GM21367 (cell line): ENCODE measurements around the gene MMP26.

Experiments
- ATAC-seq: cut with Tn5 transposase; IDR thresholded peaks from one replicate; pipeline ENCODE4 v1.9.1; 2021; ENCODE audit not compliant: unreplicated experiment

Gene MMP26

GRCh38 chr11:4704054-4704789 lies at the start of gene MMP26:
Gene MMP26, plus strand, starts transcription at chr11:4704784.
- ATAC-seq = peak; percentile 33

- ATAC-seq = no peak
Observed at GRCh38 chr11:4658629-4659445, 45.7 kb upstream of the MMP26 start.

- ATAC-seq = no peak
Observed at GRCh38 chr11:4662876-4663275, 41.7 kb upstream of the MMP26 start.

GRCh38 chr11:4664183-4664582 lies 40.4 kb upstream of the MMP26 start:
- no peak for ATAC-seq

- no peak for ATAC-seq
Observed at GRCh38 chr11:4664786-4665185, 39.8 kb upstream of the MMP26 start.

GRCh38 chr11:4665424-4665823 lies 39.2 kb upstream of the MMP26 start:
- no peak for ATAC-seq

- no peak for ATAC-seq
Observed at GRCh38 chr11:4671741-4672140, 32.8 kb upstream of the MMP26 start.

GRCh38 chr11:4672470-4672869 lies 32.1 kb upstream of the MMP26 start:
- no peak for ATAC-seq

- ATAC-seq = no peak
Observed at GRCh38 chr11:4673781-4674180, 30.8 kb upstream of the MMP26 start.

GRCh38 chr11:4677948-4678347 lies 26.6 kb upstream of the MMP26 start:
- ATAC-seq = no peak

- ATAC-seq = no peak
Observed at GRCh38 chr11:4680341-4680740, 24.2 kb upstream of the MMP26 start.

GRCh38 chr11:4682623-4683419 lies 21.8 kb upstream of the MMP26 start:
- no peak for ATAC-seq

- no peak for ATAC-seq
Observed at GRCh38 chr11:4684631-4685285, 19.8 kb upstream of the MMP26 start.

GRCh38 chr11:4695442-4695841 lies 9.1 kb upstream of the MMP26 start:
- ATAC-seq = no peak

GRCh38 chr11:4697585-4697984 lies 7.0 kb upstream of the MMP26 start, which contains the start of gene OR51E2:
Gene OR51E2, minus strand, starts transcription at chr11:4697853. Its CDS starts 15,142 bp downstream, at chr11:4682711.
- no peak for ATAC-seq

- peak; percentile 95 for ATAC-seq
Observed at GRCh38 chr11:4699697-4700435, 4.7 kb upstream of the MMP26 start.

- no peak for ATAC-seq
Observed at GRCh38 chr11:4700436-4700820, 4.2 kb upstream of the MMP26 start.

- no peak for ATAC-seq
Observed at GRCh38 chr11:4704790-4705334, 278 bp downstream of the MMP26 start.

- no peak for ATAC-seq
Observed at GRCh38 chr11:4713241-4713640, 8.7 kb downstream of the MMP26 start.

GRCh38 chr11:4714300-4714699 lies 9.7 kb downstream of the MMP26 start:
- no peak for ATAC-seq
